CD4-positive, alpha-beta T cell treated with Interleukin-6 at 100 ng/mL for 8 hours (primary cell): ENCODE measurements around the gene SLC25A52.
"Not testable (repeated sequence)": the region's sequence is repeated elsewhere in the genome, so short reads cannot be mapped to it uniquely, and the experiment has no call there.

ENCODE experiments used
- DNase-seq: peaks from one replicate; pipeline ENCODE4 v3.0.0-alpha.2; 2020; ENCODE audit warnings: mixed read lengths, low spot score

SLC25A52 gene

GRCh38 chr18:31740180-31740579 is 20.5 kb downstream of the SLC25A52 start:
- DNase-seq: no peak

- no peak for DNase-seq
These were observed 21.0 kb downstream of the SLC25A52 start for GRCh38 chr18:31739651-31740050.

GRCh38 chr18:31738460-31739407 is 21.9 kb downstream of the SLC25A52 start:
- DNase-seq: no peak

GRCh38 chr18:31736630-31737029 is 24.1 kb downstream of the SLC25A52 start:
- no peak for DNase-seq

GRCh38 chr18:31731628-31732027 is 29.1 kb downstream of the SLC25A52 start:
- DNase-seq: no peak

GRCh38 chr18:31729196-31729595 is 31.5 kb downstream of the SLC25A52 start:
- not testable (repeated sequence) for DNase-seq

GRCh38 chr18:31723990-31724711 is 36.5 kb downstream of the SLC25A52 start:
- no peak for DNase-seq

GRCh38 chr18:31723639-31723989 is 37.1 kb downstream of the SLC25A52 start:
- no peak for DNase-seq

GRCh38 chr18:31722369-31722957 is 38.2 kb downstream of the SLC25A52 start:
- peak; percentile 59 for DNase-seq

- DNase-seq: no peak
These were observed 39.1 kb downstream of the SLC25A52 start for GRCh38 chr18:31721601-31722000.

- no peak for DNase-seq
These were observed 39.8 kb downstream of the SLC25A52 start for GRCh38 chr18:31720867-31721266.

- DNase-seq: no peak
These were observed 41.2 kb downstream of the SLC25A52 start for GRCh38 chr18:31719363-31720006.

- DNase-seq: no peak
These were observed 42.3 kb downstream of the SLC25A52 start for GRCh38 chr18:31718386-31718785.

GRCh38 chr18:31716362-31716761 is 44.3 kb downstream of the SLC25A52 start:
- DNase-seq: no peak

GRCh38 chr18:31711365-31712172 is 49.1 kb downstream of the SLC25A52 start:
- DNase-seq: no peak

GRCh38 chr18:31710826-31711225 is 49.9 kb downstream of the SLC25A52 start:
- DNase-seq: no peak
